PC-9 (cell line): Measurements from ENCODE around the gene CBY3.
"Not testable (repeated sequence)": the region's sequence is repeated elsewhere in the genome, so short reads cannot be mapped to it uniquely, and the experiment has no call there.

Experiments used
- EZH2 ChIP-seq: fragments of 200-600 bp; sonication (generic); IDR thresholded peaks from 2 replicates; pipeline ENCODE4 v1.8.0; 2017; ENCODE audit warnings: antibody characterized with exemption, low read depth
- TF ChIP-seq, protein P1 (sequence below): fragments of 200-600 bp; sonication (generic); conservative IDR thresholded peaks from 2 replicates; pipeline ENCODE4 v1.6.1; 2017; ENCODE audit warnings: mixed run types, antibody characterized with exemption, mild to moderate bottlenecking, moderate library complexity

- TF ChIP-seq, protein P1, sequence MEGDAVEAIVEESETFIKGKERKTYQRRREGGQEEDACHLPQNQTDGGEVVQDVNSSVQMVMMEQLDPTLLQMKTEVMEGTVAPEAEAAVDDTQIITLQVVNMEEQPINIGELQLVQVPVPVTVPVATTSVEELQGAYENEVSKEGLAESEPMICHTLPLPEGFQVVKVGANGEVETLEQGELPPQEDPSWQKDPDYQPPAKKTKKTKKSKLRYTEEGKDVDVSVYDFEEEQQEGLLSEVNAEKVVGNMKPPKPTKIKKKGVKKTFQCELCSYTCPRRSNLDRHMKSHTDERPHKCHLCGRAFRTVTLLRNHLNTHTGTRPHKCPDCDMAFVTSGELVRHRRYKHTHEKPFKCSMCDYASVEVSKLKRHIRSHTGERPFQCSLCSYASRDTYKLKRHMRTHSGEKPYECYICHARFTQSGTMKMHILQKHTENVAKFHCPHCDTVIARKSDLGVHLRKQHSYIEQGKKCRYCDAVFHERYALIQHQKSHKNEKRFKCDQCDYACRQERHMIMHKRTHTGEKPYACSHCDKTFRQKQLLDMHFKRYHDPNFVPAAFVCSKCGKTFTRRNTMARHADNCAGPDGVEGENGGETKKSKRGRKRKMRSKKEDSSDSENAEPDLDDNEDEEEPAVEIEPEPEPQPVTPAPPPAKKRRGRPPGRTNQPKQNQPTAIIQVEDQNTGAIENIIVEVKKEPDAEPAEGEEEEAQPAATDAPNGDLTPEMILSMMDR = not testable (repeated sequence)
- TF ChIP-seq EZH2 = not testable (repeated sequence)
Measured at GRCh38 chr5:179689212-179689611, 8.4 kb upstream of the CBY3 start.
